GM18868 (cell line): ENCODE measurements around the gene HOMER2.
"Not testable (repeated sequence)": the region's sequence is repeated elsewhere in the genome, so short reads cannot be mapped to it uniquely, and the experiment has no call there.

ENCODE experiments used
- ATAC-seq: cut with Tn5 transposase; IDR thresholded peaks from one replicate; pipeline ENCODE4 v1.9.1; 2021; ENCODE audit warnings: mild to moderate bottlenecking, moderate library complexity; ENCODE audit not compliant: unreplicated experiment

The HOMER2 gene

DNA sequence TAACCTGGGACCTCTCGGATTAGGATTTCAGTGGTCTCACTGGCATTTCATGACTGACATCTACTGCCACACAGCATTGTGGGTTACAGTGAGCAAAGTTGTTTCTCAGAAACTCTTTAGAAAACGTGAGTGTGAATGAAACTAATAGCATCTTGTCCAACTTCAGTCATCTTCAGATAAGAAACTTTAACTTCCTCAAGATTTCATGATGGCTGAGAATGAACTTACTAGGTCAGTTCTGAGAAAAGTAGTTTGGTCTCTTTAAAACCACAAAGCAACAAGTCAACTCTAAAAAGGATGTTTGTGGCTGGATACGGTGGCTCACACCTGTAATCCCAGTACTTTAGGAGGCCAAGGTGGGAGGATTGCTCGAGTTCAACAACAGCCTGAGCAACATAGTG is 14.2 kb upstream of the HOMER2 start:
- ATAC-seq, result no peak

DNA sequence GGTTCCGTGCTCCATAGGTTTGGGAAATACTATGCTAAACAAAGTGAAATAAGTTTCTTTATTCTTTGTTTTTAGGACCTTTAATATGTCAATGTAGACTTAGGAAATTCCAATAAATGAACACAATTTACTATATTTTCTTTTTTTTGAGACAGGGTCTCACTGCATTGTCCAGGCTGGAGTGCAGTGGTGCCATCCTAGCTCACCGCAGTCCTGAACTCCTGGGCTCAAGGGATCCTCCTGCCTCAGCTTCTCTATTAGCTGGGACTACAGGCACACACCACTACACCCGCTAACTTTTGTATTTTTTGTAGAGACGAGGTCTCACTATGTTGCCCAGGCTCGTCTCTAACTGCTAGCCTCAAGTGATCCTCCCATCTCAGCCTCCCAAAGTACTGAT is 12.4 kb upstream of the HOMER2 start:
- ATAC-seq, result no peak

DNA sequence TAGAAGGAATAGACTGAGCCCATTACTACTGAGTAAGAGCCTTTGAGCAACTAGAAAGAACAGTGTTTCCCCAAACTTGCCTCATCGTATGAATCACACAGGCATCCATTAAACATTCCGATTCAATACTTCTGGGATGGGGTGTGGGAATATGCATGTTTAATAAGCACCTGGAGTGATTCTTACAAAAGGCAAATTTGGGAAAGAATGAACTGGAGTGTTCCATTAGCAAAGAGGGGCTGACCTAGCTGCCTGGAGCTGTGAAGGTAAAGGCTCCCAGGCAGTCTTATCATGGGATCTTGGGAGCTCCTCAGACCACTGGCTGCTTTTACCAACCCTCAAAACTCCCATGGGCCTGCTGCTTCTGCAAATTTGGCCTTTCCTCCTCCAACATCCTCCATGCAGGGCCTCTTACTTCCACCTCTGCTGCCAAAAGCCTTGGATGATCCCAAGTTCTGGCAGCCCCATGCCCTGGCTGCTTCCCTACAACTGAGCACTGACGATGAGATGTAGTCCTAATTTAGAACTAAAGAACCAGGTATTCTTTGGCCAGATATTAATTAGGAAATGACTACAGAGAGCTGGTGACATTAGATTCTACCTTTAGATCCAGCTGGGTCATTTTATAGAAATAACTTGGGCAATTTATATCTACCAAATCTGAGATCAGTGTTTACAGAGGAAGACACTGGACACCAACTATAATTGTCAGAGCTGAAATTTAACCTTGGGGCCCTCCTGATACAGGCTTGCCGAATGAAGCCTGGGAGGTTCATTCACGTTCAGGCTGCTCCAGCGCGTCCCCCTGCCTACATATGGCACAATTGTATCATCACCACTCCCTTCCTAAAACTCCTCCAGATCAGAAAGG is 11.2 kb upstream of the HOMER2 start:
- no peak for ATAC-seq

DNA sequence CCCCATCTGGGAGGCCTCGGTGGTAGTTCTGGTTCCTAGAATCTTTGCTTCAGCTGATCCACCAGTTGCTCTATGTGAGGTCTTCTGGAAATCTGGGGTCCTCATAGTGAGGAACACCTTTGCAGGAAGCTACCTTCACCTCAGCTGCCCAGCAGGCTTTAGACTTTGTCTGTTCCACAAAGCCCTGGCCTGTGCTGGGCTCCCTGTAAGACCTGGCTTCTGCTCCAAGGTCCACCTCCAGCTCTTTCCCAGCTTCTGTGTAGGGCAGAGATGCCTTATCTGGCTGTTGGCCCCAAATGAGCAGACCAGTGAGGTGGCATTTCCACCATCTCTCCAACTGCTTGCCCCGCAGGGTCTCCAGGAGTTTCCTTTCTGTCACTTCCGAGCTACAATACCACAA is 8.2 kb upstream of the HOMER2 start:
- ATAC-seq, result no peak

DNA sequence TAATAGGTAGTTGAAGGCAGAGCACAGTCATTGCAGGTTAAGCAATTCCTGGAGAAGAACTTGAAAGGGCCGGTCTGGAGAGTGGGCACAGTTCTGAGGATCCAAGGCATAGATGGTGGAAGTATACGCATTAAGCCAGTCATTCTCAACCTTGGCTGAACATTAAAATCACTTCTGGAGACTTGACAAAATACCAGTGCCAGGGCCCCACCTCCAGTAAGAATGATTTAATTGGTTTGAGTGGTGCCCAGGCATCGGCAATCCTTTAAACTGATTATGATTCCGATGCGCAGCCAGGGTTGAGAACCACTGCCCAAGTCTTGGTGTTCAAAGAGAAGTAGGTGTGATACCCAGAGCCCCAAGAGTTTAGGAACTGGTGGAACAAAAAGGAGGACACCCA is 6.9 kb upstream of the HOMER2 start:
- no peak for ATAC-seq

DNA sequence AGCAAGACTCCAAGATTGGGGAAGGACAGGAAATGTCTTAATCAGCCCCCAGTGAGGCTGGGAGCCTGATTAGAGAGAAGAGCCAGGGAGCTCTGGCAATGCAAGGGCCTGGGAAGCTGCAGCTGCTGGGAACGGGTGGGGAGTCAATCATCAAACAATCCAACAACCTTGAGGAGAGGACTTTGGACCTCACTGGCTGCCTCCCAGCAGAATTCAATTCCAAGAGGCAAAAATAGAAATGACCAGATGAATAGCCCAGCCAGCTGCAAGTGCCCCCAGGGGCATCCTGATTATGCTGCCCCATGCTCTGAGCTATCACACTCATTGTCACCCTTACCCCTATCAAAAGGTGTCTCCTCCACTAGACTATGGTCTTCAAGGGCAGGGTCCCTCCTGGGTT is 6.1 kb upstream of the HOMER2 start:
- no peak for ATAC-seq

DNA sequence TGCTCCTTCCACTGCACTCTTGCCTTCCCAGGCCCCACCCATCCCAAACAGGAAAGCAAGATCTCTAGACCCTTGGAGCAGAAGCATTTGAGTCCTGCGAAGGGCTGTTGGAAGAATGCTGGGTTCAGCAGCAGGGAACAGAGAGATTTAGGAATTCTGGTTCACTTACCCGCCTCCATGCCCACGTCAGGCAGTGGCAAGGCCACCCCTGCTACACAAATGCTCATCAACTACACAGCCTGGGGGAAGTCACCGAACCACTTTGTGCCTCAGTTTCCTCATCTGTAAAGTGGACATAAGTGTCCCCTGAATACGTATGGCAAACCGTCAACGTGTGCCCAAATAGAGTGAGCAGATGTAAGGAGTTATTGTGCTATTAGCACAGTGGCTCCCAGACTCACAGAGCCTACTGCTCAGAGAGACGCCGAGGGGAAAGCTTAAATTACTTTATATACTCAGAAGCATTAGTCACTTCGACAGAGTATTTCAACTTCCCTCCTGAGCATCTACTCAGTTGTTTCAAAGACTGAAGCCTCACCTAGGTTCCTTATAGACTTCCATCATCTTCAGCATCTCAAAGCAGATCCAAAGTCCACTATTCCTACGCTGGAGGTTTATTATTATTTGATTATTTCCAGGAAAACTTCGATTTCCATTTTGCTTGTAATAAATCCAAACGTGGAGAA is 905 bp downstream of the HOMER2 start:
- no peak for ATAC-seq

DNA sequence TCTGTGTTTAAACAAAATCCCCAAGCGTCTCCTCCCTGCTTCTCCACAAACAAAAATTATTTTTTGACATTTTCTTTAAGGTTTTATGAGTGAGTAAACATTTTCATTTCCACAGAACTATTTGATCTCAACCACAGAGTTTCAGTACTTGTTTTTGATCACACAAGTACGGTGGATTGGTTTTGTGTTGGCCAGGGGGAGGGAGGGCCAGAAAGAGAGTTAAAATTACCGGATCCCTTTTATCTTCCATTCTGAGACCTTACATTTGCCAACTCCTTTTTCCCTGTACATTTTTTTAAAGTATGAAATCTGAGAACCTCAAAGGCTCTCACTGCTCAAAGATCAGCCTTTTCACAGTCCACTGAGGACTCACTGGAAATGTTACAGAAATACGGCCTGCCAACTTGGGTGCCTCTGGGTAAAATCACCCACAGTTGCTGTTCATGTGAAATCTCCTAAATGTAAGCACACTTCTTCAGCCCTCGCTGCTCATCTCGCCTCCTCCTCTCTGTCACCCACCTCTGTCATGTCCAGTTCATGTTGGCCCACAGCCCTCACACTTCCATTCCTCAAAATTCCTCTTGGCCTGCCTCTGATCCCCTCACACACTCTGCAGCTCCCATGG is 1.7 kb downstream of the HOMER2 start:
- peak; percentile 73 for ATAC-seq

DNA sequence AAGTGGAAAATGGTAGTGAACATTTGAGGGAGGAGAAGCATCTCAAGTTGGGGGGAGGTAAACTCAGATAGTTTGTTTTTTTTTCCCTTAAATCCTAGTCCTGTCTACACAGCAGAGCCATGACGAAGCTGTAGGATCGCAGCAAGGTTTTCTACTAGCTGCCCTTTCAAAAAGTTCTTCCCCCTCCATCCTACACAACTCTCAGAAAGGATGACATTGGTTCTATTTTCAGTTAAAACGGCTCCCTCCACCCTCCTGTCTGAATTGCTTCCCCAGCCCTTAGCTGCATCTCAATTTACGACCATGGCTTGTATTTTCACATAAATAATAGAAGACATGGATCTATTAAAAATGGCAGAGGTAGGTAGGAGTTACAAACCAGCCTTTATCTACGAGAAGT is 2.2 kb downstream of the HOMER2 start:
- peak; percentile 21 for ATAC-seq

DNA sequence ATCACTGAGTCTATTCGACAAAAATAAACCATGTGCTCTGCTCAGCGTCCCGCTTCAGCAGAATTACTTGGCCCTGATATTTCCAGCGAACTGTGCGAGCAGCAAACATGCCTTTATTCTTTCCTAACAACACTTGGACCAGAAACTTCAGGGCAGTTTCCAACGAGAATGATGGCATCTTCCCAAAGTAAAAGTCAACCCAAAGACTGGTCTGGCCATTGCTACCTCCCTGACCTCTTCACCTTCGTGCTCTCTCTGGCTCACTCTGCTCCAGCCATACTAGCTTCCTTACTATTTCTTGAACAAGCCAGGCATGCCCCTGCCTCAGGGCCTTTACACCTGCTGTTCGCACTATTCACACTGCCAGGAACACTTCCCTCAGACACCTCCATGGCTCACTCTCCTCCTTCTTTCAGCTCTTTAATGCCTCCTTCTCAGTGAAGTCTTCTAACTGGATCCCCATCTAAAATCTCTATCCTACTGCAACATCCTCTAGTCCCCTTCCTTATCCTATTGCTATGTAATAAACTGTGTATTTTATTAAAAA is 6.3 kb downstream of the HOMER2 start:
- ATAC-seq, result no peak

DNA sequence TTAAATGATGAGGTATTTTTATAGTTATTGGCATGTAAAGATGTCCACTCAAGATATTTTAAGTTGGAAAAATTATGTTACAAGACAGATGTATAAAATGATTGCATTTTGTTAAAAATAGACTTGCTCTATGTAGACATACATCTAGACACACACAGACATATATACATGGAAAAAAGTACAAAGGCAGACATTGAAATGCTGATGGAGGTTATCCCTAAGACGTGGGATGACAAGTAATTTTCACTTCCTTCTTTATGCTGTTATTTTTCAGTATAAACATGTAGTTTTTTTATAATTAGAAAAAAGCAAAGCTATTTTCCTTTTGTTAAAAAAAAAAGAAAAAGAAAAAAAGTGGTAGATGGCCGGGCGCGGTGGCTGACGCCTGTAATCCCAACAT is 7.2 kb downstream of the HOMER2 start:
- no peak for ATAC-seq

DNA sequence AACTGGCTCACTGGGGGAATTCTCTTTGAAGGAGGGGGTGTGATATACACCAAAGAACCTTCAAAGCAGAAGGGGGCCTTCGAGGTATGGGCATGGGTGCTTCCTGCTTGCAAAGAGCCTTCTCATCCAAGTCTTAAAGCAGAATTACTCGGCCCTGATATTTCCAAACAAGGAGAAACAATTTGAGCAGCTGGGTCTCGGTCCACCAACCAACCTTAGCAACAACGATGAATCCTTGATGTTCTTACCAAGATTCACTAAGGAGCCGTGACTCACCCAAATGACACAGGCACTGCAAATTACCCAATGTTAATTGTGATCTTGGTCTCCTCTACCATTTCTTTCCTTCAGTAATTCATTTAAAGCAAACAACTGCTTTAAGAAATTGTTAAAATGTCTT is 7.7 kb downstream of the HOMER2 start:
- ATAC-seq, result no peak

DNA sequence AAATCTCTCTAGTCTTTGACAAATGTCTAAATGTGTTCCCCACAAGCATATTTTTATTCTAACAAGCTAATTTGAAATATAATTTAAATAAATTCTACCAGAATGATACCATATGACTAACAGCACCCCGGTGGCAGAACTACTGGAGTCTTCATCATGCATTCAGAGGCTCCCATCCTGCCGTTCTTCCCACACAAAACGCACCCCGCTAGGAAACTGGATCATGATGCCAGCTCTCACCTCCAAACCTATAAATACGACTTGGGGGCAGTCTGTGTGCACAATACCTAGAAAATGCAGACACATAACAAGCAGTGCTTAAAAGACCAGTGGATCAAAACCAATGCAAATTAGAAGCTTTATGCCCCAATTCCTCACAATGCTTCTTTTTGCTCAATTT is 8.5 kb downstream of the HOMER2 start:
- no peak for ATAC-seq

DNA sequence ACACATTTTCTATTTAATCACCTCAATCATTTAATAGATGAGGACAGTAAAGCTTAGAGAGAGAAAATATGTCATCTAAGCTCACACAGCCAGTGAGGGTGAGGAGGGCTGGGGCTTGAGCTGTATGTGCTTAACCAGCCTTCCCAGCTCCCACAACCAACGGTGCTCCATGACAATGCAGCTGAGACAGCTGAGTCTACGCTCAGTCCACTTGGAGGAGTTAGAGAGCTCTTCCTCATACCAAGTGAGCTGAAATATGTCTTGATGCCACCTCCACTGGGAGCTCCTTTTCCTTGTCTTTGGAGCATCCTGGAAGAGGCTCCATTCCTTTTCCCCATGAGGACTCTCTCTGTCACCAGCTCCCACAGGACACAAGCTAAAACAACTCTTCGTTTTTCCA is 9.3 kb downstream of the HOMER2 start:
- ATAC-seq, result no peak

DNA sequence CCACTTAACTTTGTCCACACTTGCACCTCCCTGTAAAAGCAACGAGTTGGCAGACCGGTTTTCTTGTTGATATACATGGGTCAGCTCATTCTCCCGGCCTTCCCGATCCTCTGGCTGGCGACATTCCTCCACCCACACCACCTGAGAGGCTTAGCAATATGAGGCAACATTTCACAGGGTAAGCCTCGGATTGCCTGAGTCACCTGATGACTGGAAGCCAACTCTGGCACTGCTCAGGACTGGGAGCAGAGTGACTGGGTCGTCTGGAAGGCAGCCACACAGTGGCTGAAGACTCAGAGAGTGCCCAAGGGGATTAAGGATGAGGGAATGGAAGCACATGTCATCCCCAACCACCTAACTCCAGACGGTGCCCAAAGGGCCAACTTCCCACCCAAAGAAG is 9.8 kb downstream of the HOMER2 start:
- no peak for ATAC-seq

DNA sequence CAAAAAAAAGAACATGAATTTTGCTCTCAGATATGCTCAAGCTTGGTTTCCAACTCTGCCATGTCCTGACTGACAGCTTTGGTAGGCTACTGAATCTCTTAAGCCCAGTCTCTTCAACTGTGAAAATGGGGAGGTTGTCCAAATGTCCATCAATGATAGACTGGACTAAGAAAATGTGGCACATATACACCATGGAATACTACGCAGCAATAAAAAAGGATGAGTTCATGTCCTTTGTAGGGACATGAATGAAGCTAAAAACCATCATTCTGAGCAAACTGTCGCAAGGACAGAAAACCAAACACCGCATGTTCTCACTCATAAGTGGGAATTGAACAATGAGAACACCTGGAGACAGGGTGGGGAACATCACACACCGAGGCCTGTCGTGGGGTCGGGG is 12.8 kb downstream of the HOMER2 start:
- not testable (repeated sequence) for ATAC-seq

DNA sequence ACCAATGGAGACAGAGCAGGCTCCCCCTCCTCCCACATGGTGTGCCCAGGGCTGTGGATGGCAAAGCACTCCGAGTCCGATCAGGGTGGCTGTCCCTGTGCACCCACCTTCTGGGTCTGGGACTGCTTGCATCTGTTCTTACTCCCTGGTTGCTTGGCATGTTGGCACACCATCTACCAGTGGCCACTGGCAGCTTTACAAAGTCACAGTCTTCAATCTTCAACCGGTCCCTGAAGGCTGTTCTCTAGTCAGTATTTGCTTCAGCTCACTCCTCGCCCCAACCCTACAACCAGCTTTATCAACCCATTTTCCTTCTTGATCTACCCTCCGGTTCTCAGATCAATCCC is 14.8 kb downstream of the HOMER2 start:
- no peak for ATAC-seq

DNA sequence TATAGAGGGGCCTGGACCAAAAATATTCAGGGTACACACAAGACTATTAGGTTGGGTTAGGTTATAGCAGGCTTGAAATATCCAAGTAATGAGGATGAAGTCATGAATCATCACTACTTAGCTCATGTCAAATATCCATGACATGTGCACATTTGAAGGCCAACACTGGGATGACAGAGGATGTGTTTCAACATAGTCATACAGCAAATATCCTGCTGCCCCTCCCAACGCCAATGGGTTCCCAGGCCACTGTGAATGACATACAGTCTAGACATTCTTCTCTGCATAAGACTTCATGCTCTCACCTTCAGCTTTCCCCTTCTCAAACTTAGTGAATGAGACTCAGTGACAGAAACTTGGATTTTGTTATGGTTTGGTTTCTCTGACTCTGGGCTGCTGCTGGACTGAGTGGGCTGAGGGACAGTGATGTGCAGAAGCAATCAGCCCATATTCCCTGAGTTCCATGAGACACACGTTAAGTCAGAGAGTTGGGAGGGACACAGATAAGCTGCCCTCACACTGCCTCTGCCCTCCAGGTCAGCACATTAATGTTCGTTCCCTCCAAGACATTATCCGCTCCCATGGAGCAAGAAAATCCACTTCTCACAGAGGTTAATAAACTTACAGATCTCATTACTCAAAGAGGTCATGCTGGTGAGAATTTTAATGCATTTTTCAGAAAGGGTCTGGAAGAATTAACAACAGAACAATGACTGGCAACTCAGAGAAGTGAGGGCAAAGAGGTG is 15.4 kb downstream of the HOMER2 start:
- no peak for ATAC-seq

DNA sequence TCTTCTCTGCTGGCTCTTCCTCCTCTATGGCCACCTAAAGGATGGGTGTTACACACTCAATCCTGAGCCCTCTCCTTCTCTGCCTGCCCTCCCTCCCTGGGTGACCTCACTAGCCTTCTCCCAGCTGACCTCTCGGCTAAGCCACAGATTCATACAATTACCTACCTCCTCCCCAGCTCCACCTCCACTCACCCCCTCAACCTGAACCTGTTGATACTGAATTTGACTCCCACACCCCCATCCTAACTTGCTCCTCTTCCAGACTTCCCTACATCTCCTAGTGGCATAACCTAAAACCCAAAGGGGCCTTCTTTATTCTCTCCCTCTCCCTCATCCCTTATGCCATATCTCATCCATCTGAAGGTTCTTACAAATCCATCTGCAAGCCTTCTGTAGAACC is 17.1 kb downstream of the HOMER2 start:
- ATAC-seq, result no peak

DNA sequence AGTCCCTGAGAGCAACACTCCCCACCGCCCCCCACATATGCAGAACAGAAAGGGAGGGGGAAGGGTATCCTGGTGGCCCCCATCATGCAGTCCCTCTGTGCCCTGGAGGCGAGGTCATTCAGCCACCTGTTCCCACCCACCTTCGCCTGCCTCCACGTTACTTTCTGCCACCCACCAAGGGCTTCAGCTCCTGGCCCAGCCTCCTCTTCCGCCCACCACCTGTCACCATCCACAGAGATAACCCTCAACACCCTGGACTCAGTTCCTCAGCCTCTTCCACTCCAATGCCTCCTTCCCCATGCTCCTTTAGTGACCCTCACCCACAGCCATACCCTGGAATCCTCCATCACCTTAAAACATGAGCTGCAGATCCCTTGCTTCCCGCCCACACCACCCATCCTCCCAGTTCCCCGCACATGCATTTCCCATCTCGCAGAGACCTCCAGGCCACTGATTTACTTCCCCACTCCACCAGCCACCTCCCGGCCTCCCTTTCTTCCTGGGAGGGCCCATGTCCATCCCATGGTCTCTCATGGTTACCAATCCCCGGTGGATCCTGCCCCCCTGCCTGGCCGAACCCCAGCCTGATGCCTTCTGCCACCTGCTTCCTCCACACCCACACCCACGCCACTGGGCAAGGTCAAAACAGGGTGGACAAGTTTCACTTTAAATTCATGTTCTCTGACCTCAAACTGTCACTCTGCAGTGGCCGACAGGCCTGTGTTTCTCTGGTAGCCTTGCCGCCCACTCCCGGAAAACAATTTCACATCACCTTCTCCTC is 18.2 kb downstream of the HOMER2 start:
- ATAC-seq, result no peak
